GM19452 (cell line): Measurements from ENCODE around the gene CRYAB.

Experiments used
- ATAC-seq: cut with Tn5 transposase; IDR thresholded peaks from one replicate; pipeline ENCODE4 v1.9.1; 2021; ENCODE audit not compliant: unreplicated experiment

Gene CRYAB, protein sequence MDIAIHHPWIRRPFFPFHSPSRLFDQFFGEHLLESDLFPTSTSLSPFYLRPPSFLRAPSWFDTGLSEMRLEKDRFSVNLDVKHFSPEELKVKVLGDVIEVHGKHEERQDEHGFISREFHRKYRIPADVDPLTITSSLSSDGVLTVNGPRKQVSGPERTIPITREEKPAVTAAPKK

DNA sequence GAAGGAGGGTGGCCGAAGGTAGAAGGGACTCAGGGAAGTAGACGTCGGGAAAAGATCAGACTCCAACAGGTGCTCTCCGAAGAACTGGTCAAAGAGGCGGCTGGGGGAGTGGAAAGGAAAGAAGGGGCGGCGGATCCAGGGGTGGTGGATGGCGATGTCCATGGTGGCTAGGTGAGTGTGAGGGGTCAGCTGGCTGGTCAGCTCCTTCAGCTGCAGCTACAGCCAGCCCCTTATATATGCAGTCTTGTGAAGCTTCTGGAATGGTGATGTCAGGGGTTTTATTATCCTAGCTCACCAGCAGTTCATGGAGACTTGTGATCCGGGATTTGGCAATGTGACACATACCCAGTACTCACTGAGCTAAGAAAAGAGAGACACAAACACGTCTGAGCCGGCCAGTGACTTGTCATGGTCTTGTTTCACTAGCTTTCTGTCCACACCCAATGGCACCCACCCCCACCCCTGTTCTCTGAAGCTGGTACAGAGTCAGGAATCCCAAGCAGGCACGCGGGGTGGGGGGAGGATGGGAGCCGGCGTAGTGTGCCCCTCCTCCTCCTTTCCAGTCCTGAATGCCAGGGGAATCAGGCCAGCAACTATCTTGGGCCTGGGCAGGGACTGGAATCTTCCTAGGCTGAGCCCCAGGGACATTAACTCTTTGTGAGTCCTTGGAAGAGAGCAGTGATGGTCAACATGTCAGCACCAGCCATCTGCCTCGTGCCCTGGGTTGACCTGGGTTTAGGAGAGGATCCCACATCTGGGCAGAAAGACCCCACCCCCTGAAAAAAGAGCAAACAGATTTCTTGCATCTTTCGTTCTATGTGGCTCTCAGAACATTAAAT is at the start of gene CRYAB:
TSS of gene CRYAB (minus strand) at position 208 of the 839 bp plus-strand sequence. CDS start at position 162, 46 bp downstream.
- no peak for ATAC-seq

DNA sequence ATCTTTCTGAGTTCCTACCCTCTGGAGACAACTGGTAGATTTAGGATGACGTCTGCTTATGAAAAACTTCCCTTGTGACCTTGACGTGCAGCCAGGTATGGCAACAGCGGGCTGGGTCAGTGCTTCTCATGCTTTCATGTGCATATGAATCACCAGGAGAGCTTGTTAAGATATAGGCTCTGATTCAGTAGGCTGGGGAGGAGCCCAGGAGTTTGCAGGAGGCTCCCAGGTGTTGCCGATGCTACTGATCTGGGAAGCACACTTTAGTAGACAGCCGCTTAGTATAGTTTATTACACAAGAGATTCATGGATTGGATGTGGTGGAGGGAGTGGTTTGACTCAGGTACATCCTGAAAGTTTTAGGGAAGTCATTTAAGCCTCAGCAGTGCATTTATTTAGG is 49.3 kb upstream of the CRYAB start:
- ATAC-seq: no peak

DNA sequence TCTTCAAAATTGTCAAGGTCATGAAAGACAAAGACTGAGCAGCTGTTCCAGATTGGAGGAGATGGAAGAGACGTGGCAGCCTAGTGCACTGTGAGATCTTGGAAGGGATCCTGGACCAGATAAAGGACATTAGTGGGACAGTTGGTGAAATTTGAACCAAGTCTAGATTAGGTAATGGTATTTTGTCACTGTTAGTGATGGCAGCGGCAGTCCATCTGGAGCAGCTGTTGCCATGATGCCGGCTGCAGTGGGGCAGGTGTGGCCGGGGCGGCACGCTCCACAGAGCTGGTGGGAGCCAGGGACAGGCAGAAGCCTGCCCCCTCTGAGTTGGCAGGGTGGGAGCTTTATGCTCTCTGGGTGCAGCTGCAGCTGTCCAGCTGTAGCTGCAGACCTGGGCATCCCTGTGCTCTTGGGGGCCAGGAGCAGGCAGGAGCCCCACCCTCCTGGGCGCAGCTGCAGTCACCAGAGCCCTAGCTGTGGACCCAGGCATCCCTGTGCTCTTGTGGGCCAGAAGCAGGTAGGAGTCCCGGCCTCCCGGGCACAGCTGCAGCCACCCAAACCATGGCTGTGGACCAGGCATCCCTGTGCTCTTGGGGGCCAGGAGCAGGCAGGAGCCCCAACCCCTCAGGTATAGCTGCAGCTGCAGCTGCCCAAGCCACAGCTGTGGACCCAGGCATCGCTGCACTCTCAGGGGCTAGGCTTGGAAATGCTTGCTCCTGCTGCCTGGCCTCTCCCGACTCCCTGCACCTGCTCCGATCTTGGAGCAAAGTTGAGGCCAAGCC is 46.3 kb upstream of the CRYAB start:
- no peak for ATAC-seq

DNA sequence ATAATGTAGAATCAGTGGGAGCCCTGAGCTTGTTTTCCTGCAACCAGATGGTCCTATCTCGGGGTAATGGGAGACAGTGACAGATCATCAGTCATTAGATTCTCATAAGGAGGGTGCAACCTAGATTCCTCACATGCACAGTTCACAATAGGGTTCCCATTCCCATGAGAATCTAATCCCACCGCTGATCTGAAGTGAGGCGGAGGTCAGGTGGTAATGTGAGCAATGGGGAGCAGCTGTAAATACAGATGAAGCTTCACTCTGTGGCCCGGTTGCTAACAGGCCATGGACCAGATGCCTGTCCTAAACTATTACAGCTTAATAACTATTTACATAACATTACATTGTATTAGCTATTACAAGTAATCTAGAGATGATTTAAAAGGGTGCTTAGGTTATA is 42.6 kb upstream of the CRYAB start:
- no peak for ATAC-seq

DNA sequence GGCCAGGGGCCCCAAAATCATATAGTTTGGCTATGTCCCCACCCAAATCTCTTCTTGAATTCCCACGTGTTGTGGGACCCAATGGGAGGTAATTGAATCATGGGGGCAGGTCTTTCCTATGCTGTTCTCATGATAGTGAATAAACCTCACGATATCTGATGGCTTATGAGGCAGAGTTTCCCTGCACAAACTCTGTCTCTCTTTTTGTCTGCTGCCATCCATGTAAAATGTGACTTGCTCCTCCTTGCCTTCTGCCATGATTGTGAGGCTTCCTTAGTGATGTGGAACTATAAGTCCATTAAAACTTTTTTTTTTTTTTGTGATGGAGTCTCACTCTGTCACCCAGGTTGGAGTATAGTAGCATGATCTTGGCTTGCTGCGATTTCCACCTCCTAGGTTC is 40.0 kb upstream of the CRYAB start:
- no peak for ATAC-seq

DNA sequence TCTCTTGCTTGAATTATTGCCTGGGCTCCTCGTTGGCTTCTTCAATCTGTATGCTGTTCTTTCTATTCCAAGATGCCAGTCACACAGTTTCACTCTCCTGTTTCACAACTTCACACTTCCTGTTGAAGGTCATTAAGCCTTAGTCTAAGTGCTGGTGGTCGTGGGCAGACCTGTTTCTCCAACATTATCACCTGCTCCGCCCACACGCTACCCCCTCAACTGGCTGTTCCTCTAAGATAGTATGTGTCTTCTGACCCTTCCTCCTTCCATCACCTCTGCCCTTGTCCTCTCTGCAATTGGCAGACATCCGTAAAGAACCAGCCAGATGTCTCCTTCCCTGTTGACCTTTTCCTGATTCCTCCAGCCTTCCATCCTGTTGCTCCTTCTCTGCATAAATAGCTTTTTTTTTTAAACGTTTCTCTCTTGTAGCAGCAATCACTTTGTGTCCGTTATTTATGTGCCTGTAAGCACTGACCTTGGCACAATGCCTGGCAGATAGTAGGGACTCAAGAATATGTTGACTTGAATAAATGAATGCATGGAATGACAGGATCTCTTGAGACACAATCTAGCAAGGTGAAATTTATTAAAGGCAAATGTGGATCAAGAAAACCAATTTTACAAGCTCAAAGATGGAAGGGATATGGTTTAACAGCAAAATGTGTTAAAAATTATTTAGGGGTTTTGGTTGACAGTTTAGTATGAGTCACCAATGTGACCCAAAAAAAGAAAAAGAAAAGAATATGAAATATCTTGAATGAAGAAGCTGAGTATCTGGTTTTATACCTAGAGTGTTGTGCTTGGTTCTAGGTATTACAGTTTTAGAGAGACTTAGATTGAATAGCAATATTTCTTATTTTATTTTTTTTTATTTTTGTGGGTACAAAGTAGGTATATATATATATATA is 38.2 kb upstream of the CRYAB start:
- no peak for ATAC-seq

DNA sequence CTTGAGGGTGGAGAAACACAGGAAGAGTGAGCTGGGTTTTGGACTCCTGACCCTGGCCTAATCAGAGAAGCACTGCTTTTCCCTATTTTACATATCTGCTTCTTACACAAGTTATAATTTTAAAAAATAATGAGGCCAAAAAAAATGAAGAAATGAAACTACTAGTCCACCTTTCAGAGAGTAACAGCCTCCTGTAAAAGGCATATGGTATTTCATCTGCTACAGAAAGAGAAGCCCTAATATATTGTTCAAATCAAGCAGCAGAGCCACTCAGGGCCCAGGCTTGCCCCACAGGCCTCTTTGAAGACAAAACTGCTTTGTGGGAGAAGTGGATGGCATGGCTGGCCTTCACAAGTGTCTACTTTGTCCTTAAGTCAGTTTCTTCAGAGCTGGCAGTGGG is 35.6 kb upstream of the CRYAB start:
- no peak for ATAC-seq

DNA sequence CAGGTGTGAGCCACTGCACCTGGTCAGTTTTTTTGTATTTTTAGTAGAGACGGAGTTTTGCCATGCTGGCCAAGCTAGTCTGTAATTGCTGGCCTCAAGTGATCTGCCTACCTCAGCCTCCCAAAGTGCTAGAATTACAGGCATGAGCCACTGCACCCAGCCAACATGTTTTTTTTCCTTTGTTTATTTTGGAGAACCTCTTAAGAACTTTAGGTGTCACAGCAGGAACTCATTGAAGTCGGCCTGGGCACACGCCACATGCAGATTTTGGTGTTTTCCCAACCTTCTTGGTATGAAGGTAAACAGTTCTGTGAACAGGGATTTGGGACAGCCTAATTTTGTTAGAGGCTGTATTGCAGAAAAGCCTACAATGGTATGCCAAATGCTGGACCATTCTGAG is 34.9 kb upstream of the CRYAB start:
- no peak for ATAC-seq

DNA sequence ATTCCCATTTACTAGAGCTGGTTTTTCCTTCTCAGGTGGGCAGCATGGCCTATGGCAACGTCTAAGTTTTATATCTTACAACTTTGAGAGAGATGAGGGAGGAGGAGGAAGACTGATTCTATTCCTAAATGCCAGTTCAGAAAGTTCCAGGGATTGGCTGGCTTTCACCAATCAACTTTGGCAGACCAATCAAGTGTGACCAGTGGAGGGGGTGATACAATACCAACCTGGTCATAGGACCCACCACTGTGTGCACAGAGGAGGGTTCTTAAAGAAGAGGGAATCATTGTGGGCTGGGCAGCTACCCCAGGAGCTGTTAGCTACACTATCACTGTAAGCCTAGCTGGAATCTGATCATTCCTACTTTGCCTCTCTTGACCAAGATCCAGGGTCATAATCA is 33.6 kb upstream of the CRYAB start:
- ATAC-seq: no peak

DNA sequence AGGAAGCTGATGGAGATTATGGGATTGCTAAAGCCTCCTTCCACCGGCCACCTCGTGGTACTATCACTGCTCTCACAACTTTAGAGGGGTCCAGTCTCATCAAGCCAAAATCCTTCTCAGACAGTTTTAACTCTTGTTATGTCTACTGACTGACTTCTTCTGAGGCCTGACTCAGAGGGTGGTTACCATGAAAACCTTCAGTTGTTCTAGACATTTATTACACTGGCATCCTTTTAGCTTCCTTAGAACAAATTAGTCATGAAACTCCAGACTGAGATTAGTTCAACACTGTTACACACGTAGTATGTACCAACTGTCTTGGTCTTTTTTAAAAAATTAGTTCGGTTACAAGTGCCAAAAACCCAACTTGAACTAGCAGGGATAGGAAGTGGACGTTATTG is 33.1 kb upstream of the CRYAB start:
- no peak for ATAC-seq

DNA sequence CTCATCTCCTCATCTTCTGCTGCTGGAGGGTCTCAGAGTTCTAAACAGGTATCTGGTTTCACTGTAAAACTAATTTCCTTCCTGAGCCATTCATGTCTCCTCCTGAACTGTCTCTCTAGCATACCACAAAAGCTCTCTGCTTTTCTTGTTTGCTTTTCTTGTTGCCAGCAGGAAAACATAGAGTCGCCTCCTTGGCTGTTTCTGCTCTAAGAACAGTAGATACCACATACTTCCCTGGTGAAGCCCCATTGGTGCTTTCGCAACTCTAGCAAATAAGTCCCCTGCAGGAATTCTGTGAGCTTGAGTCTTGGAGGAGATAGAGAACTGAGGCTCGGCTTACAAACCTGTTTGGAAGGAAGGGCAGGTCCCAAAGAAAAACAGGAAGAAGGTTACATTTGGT is 32.6 kb upstream of the CRYAB start:
- no peak for ATAC-seq

DNA sequence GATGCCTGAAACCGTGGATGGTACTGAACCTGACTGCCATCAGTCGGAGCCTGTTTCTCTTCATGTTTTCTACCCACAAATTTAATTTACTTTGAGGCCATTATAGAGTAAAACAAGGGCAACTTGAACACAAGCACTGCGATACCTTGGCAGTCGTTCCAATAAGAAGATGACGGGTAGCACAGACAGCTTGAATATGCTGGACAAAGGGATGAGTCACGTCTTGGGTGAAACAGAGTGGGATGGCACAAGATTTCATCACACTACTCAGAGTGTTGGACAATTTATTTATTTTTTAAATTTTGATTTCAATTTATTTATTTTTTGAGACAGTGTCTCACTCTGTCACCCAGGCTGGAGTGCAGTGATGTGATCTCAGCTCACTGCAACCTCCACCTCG is 31.3 kb upstream of the CRYAB start:
- no peak for ATAC-seq

DNA sequence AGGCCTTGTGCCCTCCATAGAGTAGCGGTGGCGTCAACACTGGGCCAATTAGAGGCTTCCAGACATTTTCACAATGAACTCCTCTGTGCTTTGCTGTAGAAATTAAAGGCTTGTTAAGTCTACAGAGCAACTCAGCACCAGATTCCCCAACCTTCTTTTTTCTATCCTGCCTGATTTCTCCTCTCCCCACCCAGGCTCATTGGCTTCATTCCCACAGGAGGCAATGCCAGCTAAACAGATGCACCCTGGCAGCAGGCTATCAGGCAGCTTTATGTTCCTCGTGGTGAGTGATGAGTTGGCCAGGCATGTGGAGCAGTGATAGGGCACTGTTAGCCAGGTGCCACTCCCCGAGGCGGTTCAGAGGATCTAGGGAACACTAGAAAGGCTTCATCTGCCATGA is 30.4 kb upstream of the CRYAB start:
- no peak for ATAC-seq

DNA sequence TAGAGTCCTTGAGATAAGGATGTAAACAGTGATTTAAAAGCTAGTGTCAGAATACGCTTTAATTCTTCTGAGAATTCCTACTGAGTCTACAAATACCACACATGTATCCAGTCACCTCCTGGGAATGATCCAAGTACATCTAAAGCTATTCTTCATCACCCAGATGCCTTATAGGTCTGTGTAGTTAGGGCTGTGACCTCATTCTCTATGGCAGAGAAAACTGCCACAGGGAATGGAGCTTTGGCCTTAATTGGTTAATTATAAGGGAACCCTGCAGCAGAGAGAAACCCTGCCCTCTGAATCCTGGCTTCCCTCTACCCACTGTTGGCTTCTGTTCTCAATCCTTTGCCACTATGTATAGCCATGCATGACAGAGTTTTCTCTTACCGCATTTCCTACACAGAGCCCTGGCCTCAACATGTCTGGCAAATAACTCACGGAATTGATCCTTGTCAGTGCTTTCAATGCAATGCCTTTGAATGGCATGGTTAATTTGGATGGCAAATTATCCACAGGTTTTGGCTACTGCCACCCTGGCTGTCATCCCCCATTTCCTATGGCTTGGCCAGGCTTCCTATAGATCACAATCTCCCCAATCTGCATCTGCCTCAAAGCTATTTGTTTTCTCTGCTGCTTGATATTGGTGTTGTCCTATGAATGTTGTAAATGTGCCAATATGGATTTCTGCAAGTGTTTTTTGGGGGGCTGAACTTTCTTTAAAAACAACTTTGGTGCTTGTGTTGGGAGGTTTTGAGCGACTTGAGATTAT is 28.4 kb upstream of the CRYAB start:
- ATAC-seq: no peak

DNA sequence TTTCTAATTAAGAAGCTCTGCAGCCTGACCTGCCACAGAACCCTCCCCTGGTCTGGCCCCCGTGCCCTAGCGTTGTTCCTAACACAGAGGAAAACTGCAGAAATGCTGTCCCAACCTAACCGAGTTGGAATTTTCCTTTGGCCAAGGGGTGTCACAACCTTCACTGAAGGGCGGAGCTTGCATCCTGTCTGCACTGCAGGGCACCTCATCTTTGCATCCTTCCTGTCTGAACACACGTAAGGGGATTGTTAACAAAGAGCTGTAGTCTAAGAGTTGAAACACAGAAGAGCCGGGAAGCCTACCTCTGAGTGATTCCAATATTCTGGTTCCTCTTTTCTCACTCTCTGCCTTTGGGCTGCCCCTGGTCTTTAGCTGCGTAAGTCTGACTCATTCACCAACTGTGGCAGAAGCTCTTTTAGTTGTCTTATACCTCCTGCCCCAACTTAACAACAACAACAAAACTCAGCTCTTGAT is 27.2 kb upstream of the CRYAB start:
- ATAC-seq: peak; percentile 80

DNA sequence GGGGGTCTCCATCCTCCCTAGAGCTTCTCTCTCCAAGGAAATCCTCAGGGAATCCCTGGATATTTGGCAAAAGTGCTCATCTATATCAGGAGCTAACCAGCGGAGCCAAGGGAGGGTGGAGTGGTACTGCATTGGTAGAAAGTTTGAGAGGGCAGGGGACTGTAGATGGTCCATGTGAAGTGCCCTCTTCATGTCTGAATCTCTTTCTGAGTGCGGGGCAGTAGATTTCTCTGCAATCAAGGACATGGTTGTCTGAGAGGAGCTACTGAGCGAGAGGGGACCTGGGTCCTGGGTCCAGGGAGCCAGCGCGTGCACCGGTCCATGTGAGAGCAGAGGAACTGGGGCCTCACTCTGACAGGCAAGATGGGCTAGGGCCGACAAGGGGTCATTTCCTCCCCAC is 26.3 kb upstream of the CRYAB start:
- no peak for ATAC-seq

DNA sequence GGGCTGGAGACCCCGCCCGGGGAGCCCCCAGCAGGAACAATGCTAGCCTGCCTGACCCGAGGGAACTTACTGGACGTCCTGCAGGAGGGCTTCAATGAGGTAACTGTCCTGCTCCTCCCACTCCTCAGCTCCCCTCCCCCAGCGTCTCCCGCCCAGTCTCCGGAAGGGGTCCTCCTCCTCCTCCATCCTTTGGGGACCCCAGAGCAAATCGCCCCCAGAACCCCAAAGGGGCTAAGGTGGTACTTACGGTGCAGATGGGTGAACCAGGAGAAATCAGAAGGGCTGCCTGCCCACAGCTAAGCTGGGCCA is 25.8 kb upstream of the CRYAB start:
- no peak for ATAC-seq

DNA sequence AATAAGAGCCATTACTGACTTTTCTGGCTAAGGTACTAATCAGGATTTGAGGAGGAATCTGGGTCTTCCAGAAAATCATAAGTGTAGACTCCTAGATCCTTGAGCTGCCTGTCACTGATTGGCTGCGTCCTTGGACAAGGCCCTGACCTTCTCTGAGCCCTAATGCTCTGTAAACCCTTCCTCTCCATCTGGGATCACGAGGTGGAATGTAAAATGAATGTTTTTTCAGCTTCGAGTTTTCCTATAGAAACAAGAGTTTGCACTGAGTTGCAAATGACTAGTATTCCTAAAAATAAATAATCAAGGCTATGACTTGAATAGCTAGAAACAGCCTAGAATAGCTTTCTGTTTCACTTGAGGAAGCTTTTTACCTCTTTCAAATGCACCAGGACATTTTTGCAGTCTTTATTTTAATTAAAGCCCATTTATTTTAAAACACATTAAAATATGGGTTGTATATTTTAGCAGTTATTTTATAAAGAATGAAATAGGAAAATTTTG is 24.5 kb upstream of the CRYAB start:
- no peak for ATAC-seq

DNA sequence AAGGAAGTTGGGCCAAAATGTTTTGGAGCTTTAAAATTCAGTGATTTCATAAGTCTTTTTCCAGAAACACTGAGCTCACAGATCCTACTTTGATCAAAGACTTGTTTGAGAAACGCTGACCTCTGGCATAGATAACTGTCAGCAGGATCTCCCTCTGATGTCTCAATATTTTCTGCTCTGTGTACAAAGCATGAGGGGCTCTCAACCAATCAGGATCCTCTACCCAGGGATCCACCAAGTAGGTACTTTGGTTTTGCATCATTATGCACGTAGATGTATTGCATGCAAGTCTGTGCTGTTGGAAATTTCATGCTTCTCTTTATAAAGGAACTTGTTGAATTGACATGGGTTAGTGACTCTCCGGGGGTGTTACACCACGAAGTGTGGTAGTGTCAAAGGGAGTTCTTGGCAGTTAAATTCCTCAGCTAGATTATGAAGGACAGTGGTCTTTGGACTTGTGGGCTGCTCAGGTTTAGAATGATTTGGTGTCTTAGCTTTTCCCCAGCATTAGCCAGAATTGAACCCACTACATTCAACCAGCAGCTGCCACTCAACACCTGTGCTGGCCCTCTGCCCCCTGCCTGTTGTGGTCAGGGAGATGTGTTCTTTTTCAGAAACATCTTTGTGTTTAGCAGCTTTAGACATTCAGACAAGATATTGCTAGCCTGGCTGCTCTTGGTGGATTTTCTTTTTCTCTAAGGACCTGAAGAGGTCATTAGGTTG is 23.9 kb upstream of the CRYAB start:
- ATAC-seq: no peak
